NCI-H2029 (cell line): ENCODE measurements around the gene CCDC12.

Experiments
- DNase-seq: peaks from one replicate; lab custom pipeline; 2025; lab: John Stamatoyannopoulos, UW

The CCDC12 gene

GRCh38 chr3:46938118-46938517, 38.4 kb downstream of the CCDC12 start:
- no peak for DNase-seq

- DNase-seq: no peak
Measured at GRCh38 chr3:46936733-46937250, 39.8 kb downstream of the CCDC12 start.

DNA sequence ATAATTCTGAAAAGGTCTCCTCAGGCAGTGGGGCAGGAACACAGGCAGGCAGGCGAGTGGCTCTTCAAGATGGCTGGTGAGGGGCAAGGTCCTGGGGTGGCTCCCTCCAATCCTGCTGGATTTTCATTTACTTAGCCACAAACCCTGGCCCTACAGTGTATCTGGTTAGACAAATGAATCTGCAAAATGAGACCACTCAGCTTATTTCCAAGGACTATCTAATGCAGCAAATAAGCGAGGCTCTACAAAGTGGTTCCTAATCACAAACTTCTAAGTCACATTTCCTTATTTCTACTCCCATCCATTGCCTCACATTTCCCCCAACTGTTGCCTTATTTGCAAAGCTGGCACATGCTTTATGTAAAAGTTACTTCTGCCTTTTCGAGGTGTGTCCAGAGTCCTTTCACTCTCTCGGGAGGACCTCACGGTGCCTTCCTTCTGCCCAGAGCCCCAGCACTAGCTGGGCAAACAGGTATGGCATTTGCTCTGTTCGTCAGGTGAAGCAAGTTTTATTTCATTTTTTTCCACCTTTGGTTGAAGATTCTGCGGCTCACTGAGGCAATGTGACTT, 40.5 kb downstream of the CCDC12 start:
- DNase-seq: no peak

- DNase-seq: peak; percentile 40
Measured at GRCh38 chr3:46935168-46935858, 41.2 kb downstream of the CCDC12 start.

- peak; percentile 48 for DNase-seq
Measured at GRCh38 chr3:46934498-46935167, 41.9 kb downstream of the CCDC12 start.

GRCh38 chr3:46934072-46934471, 42.5 kb downstream of the CCDC12 start:
- peak; percentile 18 for DNase-seq

GRCh38 chr3:46933261-46933660, 43.3 kb downstream of the CCDC12 start:
- DNase-seq: no peak

GRCh38 chr3:46932455-46933225, 43.9 kb downstream of the CCDC12 start:
- DNase-seq: no peak

GRCh38 chr3:46931631-46932331, 44.8 kb downstream of the CCDC12 start:
- DNase-seq: peak; percentile 52

GRCh38 chr3:46930945-46931403, 45.6 kb downstream of the CCDC12 start:
- no peak for DNase-seq

- no peak for DNase-seq
Measured at GRCh38 chr3:46930166-46930944, 46.2 kb downstream of the CCDC12 start.

GRCh38 chr3:46929324-46929723, 47.2 kb downstream of the CCDC12 start:
- peak; percentile 60 for DNase-seq

DNA sequence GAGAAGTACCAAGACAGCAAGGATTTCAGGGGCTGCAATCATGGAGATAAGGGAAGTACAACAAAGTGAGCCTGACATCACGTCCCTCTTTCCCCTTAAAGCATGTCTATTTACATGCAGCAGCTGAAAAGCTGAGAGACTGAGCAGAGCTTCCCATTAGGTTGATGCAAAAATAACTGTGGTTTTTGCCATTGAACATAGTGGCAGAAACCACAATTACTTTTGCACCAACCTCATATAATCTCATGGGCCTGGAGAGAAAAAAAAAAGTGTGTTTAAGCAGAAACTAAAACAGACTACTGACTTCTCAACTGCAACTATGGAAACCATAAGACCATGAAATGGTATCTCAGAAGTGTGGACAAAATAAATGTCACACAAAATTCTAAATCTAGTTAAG, 48.3 kb downstream of the CCDC12 start:
- no peak for DNase-seq

DNA sequence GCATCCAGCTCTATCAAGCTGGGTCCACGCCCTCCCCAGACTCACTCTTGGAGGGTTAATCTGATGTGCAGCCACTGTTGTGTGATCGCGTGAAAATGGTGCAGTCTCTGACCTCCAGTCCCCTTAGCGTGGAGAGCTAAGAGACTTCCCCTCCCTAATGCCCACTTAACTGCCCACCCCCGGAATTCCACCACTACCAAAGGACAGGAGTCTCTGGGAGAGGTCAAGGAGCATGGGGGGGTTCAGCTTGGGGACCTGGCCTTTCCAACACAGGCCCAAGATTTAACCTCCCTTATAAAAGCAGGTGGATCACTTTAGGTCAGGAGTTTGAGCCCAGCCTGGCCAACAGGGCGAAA, 48.8 kb downstream of the CCDC12 start:
- DNase-seq: no peak

DNA sequence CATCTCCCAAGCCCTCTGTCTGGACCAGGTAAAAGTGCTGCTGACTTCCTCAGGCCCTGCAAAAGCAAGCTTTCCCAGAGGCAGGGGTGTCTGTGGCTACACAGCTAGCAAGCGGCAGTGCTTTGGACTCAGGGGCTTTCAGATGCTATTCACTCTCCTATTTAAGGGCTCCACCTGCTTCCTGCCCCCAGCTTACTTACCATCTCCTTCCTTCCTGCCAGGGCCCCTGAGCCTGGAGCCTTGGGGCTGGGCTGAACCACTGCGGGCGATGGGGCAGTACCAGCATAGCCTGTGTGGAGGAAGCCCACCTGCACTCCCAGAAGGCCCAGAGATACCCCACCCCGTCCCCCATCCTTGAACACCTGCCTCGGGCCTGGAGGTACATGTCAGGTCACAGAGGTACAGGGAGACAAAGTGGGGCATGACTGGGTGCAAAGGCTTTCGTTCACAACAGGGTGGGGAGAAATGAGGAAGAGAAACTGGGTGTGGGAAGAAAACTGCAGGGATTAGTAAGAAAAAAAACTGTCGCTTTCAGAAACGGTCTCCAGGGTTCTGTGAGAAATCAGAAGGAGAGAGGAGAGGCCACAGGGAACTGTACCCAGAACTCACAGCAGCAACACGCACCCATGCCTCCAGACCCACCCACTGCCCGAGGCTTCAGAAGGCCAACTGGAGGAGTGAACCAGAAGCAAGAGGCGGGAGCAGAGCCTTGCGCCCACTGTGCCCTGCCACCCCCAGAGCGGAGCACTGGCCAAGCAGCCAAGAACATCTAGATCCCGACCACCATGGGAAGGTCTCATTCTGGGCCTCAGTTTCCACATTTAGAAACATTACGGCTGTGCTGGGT, 49.5 kb downstream of the CCDC12 start:
- DNase-seq: no peak

DNA sequence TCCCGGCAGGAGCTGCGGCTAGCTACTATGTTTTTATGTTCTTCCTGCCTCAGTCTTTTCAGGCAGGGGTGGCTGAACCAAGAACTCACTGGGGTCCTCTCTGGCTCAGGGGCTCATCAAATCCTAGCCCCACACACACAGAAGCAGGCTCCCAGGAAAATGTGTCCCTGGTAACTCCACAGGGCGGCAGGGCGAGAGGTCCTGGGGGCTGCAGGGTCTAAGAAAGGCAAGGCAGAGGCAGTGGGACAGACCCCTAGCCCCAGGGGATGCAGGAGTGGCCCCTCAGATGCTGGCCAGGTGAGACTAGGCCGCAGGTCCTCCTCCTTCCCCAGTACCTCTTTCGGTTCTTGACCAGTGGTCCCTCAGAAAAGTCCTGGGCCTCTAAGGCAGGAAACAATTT, 50.1 kb downstream of the CCDC12 start:
- DNase-seq: no peak

DNA sequence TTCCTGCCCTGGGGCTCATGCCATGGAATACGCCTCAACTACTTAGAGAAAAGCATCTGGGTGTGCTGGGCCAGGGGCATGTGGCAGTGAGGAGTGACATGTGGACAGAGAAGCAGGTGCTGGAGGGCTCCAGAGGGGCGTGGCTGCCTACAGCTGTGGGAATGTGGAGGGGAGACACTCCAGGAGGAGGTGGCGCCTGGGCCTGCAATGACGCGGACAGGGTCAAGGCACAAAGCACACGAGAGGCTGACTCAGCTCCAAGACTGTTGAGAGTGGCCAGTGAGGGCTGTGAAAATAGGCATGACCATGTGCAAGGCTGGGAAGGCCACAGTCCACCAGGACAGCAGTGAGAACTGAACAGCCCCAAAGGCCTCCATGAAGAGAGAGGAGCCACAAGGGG, 50.5 kb downstream of the CCDC12 start:
- DNase-seq: peak; percentile 48

GRCh38 chr3:46925585-46925934, 51.0 kb downstream of the CCDC12 start:
- DNase-seq: peak; percentile 46

- DNase-seq: no peak
Measured at GRCh38 chr3:46924921-46925584, 51.5 kb downstream of the CCDC12 start.
